ENCODE results near the gene KCNMB2.
"Not testable (repeated sequence)": the region's sequence is repeated elsewhere in the genome, so short reads cannot be mapped to it uniquely, and the experiment has no call there.

KCNMB2 gene

DNA sequence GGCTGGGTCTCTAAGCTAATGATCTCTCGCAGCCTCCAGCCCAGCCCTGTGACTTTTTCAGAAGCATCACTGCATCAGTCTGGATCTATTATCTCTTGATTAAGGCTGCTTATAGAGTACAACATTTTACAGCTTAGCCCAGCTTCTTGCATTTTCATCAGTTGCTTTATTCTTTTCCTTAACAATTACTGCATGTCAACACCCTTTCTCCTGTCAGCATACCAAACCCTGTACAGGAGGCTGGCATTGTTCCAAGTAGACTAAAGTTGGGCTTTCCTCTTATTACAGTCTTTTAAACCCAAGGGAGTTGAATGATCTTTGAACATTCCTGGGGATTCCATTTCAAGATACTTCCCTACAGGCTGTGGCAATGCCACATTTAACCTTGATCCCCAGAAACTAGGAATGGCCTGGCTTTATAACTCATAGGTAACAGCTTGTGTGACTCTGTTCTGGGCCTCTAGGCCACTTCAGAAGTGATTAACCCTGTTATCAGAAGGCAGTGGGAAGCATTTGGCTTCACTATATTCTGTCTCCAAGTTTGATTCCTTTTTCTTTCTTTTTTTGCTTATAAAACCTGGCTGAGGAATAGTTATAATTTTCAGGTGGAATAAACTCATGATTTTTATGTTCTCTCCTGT is 182.9 kb downstream of the KCNMB2 start:
- DNase-seq, result no peak
- in situ Hi-C loops (cut with MboI; ENCODE audit: low pct_unique_long_range_greater_than_20kb, low sequenced_read_pairs), result no loop called here

DNA sequence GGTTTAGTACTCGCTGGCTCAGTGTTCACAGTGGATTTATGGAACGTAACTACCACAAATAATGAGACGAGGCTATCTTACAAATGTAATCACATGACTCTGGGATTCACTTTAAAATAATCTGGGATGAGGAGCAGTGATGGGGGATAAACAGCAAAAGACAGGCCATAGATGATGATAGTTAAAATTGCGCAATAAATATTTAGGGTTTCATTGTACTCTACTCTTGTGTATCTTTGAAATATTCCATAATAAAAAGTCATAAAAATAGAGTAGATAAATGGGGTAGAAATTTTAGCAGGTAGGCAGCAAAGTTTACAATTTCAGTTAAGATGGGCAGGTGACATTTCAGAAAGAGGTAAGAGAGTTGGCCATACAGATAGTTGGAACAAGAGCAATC is 196.6 kb downstream of the KCNMB2 start:
- in situ Hi-C loops (cut with MboI; ENCODE audit: low pct_unique_long_range_greater_than_20kb, low sequenced_read_pairs), result no loop called here
- DNase-seq, result no peak

DNA sequence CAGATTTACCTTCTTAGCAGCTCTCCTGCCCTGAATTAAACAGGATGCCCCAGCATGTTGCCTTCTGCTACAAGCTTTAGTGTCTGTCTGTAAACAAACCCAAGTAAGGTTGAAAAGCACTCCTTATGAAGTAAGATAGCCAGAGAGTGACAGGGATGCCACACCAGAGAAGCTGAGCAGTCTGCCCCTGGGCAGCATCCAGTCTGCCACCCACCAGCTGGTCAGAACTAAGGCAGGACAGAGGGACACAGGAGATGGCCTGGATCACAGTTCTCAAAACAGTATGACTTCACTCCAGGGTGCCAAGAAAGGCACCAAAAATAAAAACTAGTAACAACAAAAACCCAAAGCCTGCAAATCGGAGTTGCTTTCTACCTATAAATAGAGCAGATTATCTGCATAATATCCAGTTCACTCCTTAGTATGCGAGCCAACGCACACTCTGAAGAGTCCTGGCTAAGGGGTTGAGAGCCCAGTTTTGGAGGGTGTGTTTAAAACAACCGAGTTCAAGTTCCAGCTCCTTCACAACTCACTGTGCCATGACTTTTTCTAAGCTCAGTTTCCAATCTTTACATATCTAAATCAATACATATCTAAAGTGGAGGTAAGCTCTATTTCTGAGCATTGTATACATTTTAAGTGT is 198.9 kb downstream of the KCNMB2 start:
- in situ Hi-C loops (cut with MboI; ENCODE audit: low pct_unique_long_range_greater_than_20kb, low sequenced_read_pairs), result no loop called here
- no peak for DNase-seq

DNA sequence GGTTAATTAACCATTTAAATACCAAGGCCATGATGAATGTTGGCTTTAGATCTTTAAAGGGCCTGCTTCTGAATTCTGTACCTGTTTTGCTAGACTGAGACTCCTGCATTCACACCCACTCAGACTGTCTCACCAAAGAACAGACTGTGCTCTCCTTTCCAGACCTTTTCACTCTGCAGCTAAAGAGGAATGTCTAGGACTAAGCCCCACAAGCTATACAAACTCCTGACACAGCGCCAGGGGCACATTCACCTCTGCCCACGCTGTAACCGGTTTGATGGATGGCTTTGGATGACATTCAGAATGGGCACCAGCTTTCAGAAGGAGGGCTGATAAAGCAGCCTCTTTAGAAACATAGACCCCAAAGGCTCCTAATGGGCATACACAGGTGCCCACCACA is 200.1 kb downstream of the KCNMB2 start:
- DNase-seq, result no peak
- in situ Hi-C loops (cut with MboI; ENCODE audit: low pct_unique_long_range_greater_than_20kb, low sequenced_read_pairs), result no loop called here

DNA sequence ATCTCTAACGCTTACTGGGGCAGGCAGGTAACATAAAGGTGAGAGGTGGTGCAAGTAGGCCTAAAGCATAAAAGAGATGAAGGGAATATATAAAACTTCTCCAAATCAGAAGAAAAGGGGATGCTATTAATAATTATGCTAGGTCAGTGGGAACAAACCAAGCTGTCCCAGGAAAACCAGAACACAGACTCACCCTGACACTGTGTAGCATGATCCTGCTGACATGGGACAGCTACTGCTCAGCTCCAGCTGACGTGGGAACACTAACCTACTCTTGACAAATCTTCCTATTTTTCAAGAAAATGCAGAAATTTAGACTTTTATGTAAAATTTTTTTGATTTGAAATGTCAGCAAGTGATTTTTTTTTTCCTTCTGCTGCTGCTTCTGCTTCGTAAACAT is 203.5 kb downstream of the KCNMB2 start:
- no peak for DNase-seq

DNA sequence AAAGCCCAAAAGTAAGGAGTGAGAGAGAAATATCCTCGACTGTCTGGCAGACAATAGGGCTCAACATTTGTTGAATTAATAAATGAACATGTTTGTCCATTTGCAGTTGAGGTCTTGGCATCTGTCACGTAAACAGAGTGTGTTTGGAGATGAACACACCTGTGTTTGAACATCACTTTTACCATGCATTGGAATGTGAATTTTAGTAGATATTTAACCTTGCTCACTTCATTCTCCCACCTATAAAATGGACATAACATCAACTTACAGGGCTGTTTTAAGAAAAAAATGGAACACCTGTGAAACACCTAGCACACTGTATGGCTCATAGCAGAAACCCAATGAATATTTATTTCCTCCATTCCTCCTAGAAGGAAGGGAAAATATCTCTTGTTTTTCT is 204.8 kb downstream of the KCNMB2 start:
- DNase-seq, result no peak
- in situ Hi-C loops (cut with MboI; ENCODE audit: low pct_unique_long_range_greater_than_20kb, low sequenced_read_pairs), result no loop called here

More for the DNA sequence above, 203.5 kb downstream of the KCNMB2 start:
- in situ Hi-C loops (cut with MboI; ENCODE audit: low pct_unique_long_range_greater_than_20kb, low sequenced_read_pairs), result no loop called here

DNA sequence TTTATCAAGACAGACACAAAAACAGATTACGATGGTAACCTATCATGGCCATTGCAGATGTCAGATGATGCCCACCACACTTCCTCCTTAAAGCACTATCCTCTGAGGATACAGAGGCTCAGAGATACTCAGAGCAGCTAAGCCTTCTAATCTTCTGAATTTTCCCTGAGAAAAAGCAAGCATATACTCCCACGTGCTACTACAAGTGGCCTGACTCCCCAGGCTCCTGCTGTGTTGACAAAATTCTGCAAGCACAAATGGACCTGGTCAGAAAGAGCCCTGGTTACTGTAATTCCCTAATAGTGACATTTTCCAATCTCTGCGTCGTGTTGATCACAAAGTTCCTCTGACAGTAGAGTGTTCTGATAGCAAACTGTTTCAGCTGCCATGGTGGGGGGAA is 207.1 kb downstream of the KCNMB2 start:
- in situ Hi-C loops (cut with MboI; ENCODE audit: low pct_unique_long_range_greater_than_20kb, low sequenced_read_pairs), result no loop called here
- DNase-seq, result no peak

DNA sequence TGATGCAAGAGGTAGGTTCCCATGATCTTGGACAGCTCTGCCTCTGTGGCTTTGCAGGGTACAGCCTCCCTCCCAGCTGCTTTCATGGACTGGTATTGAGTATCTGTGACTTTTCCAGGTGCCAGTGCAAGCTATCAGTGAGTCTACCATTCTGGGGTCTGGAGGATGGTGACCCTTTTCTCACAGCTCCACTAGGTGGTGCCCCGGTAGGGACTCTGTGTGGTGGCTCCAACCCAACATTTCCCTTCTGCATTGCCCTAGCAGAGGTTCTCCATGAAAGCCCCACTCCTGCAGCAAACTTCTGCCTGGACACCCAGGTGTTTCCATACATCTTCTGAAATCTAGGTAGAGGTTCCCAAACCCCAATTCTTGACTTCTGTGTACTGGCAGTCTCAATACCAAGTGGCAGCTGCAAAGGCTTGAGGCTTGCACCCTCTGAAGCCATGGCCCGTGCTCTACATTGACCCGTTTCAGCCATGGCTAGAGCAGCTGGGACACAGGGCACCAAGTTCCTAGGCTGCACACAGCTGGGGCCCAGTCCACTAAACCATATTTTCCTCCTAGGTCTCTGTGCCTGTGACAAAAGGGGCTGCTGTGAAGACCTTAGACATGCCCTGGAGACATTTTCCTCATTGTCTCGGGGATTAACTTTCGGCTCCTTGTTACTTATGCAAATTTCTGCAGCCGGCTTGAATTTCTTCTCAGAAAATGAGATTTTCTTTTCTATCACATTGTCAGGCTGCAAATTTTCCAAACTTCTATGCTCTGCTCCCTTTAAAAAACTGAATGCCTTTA is 209.8 kb downstream of the KCNMB2 start:
- in situ Hi-C loops (cut with MboI; ENCODE audit: low pct_unique_long_range_greater_than_20kb, low sequenced_read_pairs); DNase-seq: not testable (repeated sequence)

DNA sequence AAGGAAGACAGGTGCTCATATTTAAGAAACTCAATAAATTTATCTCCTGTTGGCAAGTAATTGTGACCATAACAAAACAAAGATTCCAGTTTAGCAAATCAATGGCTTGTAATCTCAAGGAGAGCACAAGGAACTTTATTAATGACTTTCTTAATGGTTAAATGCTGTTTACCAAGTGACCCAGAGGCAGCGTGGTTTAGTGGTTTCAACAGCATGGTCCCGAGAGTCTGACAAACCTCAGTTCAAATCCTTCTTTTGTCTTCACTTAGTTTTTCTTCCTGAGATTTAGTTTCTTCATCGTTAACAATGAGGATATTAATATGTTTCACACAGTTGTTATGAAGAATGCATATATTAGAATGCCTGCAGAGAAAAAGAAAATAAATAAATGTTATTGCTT is 212.6 kb downstream of the KCNMB2 start:
- in situ Hi-C loops (cut with MboI; ENCODE audit: low pct_unique_long_range_greater_than_20kb, low sequenced_read_pairs), result no loop called here
- no peak for DNase-seq

DNA sequence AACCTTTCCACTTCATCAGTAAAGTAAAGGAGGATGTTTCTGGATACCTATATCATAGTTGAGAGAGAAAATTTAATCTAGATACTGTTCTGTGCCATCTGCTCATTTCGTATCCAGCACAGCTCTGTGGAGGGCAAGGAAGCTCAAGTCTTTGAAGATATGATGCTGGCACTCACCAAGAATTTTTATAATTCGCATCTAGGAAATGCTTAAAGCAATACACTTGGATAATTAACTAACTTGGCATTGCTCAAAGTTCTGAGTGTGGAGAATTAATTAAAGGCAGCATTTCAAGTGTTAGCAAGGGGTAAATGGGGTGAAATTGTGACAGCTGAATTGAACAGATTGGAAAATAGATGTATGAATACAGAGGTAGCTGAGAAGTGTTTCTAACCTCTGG is 213.2 kb downstream of the KCNMB2 start:
- in situ Hi-C loops (cut with MboI; ENCODE audit: low pct_unique_long_range_greater_than_20kb, low sequenced_read_pairs), result no loop called here
- no peak for DNase-seq

DNA sequence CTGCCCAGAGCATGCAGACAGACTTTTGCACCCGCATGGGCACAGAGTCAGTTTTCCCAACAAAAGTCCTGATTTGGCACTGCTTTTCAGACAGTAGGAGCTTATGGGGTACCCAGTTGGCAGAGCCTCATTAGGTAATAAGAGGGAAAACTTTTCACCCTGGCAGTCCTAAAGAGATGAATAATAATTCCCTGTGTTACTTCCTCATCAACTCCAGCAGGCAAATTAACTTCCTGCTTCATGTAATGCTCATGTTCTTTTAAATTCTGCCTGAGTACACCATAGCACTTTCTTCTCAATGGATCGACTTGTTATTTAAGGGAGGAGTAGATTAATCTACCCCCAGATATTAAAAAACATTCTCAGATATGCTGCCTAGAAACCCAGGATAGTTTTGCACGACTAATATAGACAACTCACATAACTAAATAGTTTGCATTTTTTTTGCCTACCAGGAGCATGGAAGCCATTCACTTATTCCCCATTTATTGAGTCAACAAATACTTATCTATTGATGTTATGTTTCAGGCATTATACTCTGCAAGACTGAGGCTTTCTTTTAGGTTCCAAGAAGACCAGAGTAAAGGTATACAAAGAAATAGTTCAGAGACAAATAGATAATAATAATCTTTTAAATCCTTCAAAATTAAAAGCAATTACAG is 214.5 kb downstream of the KCNMB2 start:
- in situ Hi-C loops (cut with MboI; ENCODE audit: low pct_unique_long_range_greater_than_20kb, low sequenced_read_pairs), result no loop called here
- DNase-seq, result no peak

DNA sequence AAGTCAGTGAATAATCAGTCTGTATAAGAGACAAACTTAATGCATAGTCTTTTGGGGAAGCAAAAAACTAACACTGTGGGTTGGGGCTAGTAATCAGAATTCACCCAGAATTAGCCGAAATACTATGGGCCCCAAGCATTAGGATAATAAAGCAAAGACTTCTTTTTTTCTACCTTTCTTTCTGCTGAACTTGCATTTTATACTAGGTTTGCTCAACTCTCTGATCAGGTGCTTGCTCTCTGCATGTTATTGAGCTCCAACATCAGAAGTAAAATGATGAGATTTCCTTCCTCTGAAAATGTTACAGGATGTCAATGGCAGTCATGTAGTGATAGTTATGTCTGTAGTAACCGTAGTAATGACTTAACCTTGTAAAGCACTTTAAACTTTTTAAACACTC is 216.6 kb downstream of the KCNMB2 start:
- in situ Hi-C loops (cut with MboI; ENCODE audit: low pct_unique_long_range_greater_than_20kb, low sequenced_read_pairs), result no loop called here
- no peak for DNase-seq

DNA sequence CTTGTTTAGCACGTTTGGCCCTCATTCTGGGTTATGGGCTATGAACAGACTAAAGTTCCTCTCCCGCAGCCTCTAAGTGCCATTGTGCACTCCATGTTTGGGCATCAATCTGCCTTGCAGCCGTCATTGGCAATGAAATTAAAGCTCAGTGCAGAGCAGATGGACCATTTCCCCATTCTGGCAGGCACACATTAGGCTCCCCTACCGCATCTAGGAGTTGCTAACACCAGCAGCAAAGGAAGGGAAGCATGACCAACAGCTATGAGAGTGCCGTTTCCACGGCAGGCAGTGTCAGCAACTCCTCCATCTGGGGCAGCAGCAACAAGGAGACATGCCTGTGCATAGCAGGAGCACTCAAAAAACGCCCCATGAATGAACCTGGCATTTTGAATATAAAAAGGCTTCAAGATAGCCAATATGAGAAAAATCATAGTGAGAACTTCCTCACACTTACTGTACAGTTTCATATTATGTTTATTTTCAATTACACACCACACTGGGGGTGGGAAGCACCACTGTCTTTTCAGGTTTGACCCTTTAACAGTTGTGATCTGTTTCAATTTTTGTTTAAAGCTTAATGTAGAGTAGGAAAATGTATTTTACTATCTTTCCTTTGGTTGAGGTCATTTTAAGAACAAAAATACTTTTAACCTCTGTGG is 218.7 kb downstream of the KCNMB2 start:
- in situ Hi-C loops (cut with MboI; ENCODE audit: low pct_unique_long_range_greater_than_20kb, low sequenced_read_pairs), result no loop called here
- no peak for DNase-seq

DNA sequence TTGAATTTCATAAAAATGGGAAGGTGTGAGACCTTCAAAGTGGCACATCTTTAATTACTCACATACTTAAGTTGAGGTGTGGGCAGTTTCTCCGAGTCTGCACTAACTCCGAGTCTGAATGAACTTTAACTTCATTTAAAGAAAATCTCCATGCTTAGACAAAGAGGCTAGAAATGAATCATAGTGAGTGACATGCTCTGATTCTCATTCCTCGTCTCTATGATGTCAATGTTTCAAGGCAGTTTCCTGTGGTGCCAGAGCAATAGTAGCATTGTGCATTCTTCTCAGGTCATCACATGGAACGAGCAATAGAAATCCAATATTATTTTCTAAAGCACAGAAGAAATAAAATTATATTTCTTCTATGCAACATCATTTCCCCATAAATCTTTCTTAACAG is 224.8 kb downstream of the KCNMB2 start:
- in situ Hi-C loops (cut with MboI; ENCODE audit: low pct_unique_long_range_greater_than_20kb, low sequenced_read_pairs), result no loop called here
- no peak for DNase-seq

DNA sequence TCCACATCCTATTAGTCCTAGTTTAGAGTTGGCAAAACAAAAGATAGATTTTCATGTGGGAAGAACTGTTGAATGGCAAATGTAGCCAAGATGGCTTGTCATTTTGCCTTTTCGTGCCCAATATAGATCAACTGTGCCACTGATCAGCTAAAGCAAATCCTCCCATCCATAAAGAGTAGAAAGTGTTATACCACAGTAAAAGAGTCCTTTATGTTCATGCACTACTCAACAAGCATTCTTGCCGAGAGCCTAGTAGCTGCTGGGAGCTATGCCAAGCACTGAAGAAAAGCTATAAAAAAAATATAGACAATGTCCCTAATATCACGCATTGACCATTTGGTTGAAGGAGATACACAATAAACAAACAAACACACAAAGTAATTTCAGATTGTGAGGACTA is 225.2 kb downstream of the KCNMB2 start:
- in situ Hi-C loops (cut with MboI; ENCODE audit: low pct_unique_long_range_greater_than_20kb, low sequenced_read_pairs), result no loop called here
- DNase-seq, result no peak

DNA sequence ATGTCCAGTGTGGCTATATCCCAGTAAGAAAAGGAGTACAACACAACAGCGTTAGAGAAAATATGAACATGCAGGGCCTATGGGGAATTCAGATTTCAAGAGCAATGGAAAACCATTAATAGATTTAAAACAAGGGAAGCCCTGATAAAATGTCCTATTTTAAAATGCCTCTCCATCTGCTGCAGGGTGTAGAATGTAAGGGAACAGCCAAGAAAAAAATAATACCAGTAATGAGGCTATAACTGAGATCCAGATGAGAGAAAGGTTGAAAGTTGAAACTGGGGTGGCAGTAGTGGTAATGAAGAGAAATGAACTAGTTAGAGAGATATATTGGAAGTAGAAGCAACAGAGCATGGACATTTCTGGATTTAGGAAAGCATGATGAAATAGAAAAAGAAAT is 226.1 kb downstream of the KCNMB2 start:
- in situ Hi-C loops (cut with MboI; ENCODE audit: low pct_unique_long_range_greater_than_20kb, low sequenced_read_pairs), result no loop called here
- no peak for DNase-seq

DNA sequence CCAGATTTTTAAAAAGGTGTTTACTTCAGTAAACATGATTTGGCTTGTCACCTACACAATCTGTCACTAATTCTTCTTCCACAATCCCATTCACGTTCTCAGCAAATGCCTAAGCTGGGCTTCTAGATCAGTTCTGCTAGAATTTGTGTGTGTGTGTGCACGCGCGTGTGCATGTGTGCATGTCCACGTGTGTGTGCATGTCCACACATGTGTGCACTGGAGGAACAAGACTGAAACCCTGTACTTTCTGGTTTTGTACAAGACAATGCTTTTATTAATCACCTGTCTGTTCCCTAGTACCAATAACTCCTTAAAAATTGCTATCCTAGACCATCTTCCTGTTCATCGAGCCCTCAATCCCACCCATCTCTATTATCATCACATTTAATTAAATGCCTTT is 229.2 kb downstream of the KCNMB2 start:
- no peak for DNase-seq
- in situ Hi-C loops (cut with MboI; ENCODE audit: low pct_unique_long_range_greater_than_20kb, low sequenced_read_pairs), result no loop called here

DNA sequence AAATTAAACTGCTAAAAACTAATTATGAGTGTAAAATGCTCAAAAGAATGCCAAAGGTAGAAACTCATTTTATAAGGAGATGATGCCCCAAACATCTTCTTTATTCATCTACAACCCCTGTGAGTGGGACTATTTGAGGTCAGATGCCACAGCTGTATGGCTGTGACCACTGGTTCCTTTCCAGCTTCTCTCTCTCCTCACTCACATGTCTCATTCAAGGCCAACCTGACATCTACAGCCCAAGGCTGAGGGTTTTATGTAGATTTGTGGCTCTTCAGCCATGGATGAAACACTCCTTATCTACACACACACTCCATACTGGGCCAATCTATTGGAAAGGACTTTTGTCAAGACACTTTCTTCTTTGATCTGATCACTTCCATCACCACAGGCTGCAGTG is 231.3 kb downstream of the KCNMB2 start:
- in situ Hi-C loops (cut with MboI; ENCODE audit: low pct_unique_long_range_greater_than_20kb, low sequenced_read_pairs), result no loop called here
- no peak for DNase-seq

DNA sequence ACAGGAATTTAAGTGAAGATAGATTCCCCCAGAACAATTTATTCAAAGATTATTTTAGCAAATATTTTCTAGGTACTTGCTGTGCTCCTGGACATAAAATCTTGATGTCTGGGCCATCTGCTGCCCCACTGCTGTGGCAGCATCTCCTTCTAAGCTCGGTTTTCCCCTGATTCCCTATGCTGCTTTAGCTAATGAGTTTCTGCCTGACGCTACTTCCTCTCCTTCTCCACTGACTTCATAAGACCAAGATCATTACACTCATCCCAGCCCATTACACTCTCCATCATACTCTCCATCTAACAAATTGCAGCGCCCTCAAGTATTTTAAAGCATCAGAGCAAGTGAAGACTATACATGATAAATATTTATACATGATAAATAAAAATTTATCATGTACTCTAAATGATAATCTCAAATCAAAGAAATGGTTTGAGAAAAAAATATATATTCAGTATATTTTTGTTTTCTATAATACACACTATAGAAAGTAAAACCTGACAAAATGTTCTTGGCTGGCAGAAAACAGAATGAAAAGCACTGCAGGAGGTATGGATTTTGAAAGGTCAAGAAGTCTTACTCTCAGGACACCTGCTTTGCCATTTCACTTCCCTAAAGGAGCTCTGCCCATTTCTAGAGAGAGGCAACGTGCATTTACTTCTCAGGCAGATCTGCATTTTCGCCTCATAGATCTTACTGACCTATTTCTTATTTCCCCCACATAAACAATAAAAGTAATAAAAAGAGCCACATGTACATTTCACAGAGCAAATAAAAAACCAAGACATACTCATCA is 232.0 kb downstream of the KCNMB2 start:
- in situ Hi-C loops (cut with MboI; ENCODE audit: low pct_unique_long_range_greater_than_20kb, low sequenced_read_pairs), result no loop called here
- DNase-seq, result no peak
